ENCODE measurements around the gene STK16.
A peak's percentile ranks its signal among the peaks of the same experiment; 100 is the strongest.

The STK16 gene

GRCh38 chr2:219245899-219246230 is 586 bp downstream of the STK16 start:
- H3K4me1 ChIP-seq (ENCODE audit: control insufficient read depth in 1 of 2, insufficient read depth in 2 of 2, low read length in 2 of 2): peaks cover 65 to 66% of the 10 kb centered on the region in 2 donors
- H3K9me3 ChIP-seq (ENCODE audit: control insufficient read depth in 1 of 2, low read length in 2 of 2): no peaks in the 10 kb centered on the region
- peak overlapping the region; percentile 71 to 87 for H3K4me3 ChIP-seq (ENCODE audit: low read depth in 1 of 2, low read length in 2 of 2)
- peak overlapping the region; percentile 68 to 95 for H3K9ac ChIP-seq (ENCODE audit: low read depth in 1 of 2, low read length in 2 of 2)
- H3K27ac ChIP-seq (ENCODE audit: low read depth, low read length): peak overlapping the region; percentile 90
- H3K27me3 ChIP-seq (ENCODE audit: control insufficient read depth in 1 of 2, insufficient read depth in 2 of 2, low read length in 2 of 2): no peaks in the 10 kb centered on the region
- peaks cover 7 to 24% of the 10 kb centered on the region in 2 donors for H3K36me3 ChIP-seq (ENCODE audit: control insufficient read depth in 1 of 2, insufficient read depth in 2 of 2, low read length in 2 of 2)

GRCh38 chr2:219246559-219246958 is 1.3 kb downstream of the STK16 start:
- Histone ChIP-seq H3K4me1 (ENCODE audit: control insufficient read depth in 1 of 2, insufficient read depth in 2 of 2, low read length in 2 of 2) (peaks cover 72 to 73% of the 10 kb centered on the region in 2 donors), H3K27ac (ENCODE audit: low read depth, low read length) (no peak overlapping the region), H3K36me3 (ENCODE audit: control insufficient read depth in 1 of 2, insufficient read depth in 2 of 2, low read length in 2 of 2) (peaks cover 14 to 30% of the 10 kb centered on the region in 2 donors), H3K9ac (ENCODE audit: low read depth in 1 of 2, low read length in 2 of 2) (no peak overlapping the region), H3K27me3 (ENCODE audit: control insufficient read depth in 1 of 2, insufficient read depth in 2 of 2, low read length in 2 of 2) (no peaks in the 10 kb centered on the region), H3K9me3 (ENCODE audit: control insufficient read depth in 1 of 2, low read length in 2 of 2) (no peaks in the 10 kb centered on the region), H3K4me3 (ENCODE audit: low read depth in 1 of 2, low read length in 2 of 2) (peak overlapping the region; percentile 34 to 71)

- Histone ChIP-seq H3K9me3 (ENCODE audit: control insufficient read depth in 1 of 2, low read length in 2 of 2) (no peaks in the 10 kb centered on the region), H3K27ac (ENCODE audit: low read depth, low read length) (peak overlapping the region; percentile 10), H3K9ac (ENCODE audit: low read depth in 1 of 2, low read length in 2 of 2) (peak overlapping the region in 1 of 2 donors; percentile 38), H3K27me3 (ENCODE audit: control insufficient read depth in 1 of 2, insufficient read depth in 2 of 2, low read length in 2 of 2) (no peaks in the 10 kb centered on the region), H3K4me3 (ENCODE audit: low read depth in 1 of 2, low read length in 2 of 2) (peak overlapping the region in 1 of 2 donors; percentile 54), H3K36me3 (ENCODE audit: control insufficient read depth in 1 of 2, insufficient read depth in 2 of 2, low read length in 2 of 2) (peaks cover 14 to 30% of the 10 kb centered on the region in 2 donors), H3K4me1 (ENCODE audit: control insufficient read depth in 1 of 2, insufficient read depth in 2 of 2, low read length in 2 of 2) (peaks cover 84 to 85% of the 10 kb centered on the region in 2 donors)
Measured at GRCh38 chr2:219247678-219248642, 2.7 kb downstream of the STK16 start.

- peaks cover 77 to 90% of the 10 kb centered on the region in 2 donors for H3K4me1 ChIP-seq (ENCODE audit: control insufficient read depth in 1 of 2, insufficient read depth in 2 of 2, low read length in 2 of 2)
- H3K9me3 ChIP-seq (ENCODE audit: control insufficient read depth in 1 of 2, low read length in 2 of 2): no peaks in the 10 kb centered on the region
- H3K27me3 ChIP-seq (ENCODE audit: control insufficient read depth in 1 of 2, insufficient read depth in 2 of 2, low read length in 2 of 2): no peaks in the 10 kb centered on the region
- peaks cover 14 to 30% of the 10 kb centered on the region in 2 donors for H3K36me3 ChIP-seq (ENCODE audit: control insufficient read depth in 1 of 2, insufficient read depth in 2 of 2, low read length in 2 of 2)
- H3K4me3 ChIP-seq (ENCODE audit: low read depth in 1 of 2, low read length in 2 of 2): peak overlapping the region; percentile 43 to 54
- H3K9ac ChIP-seq (ENCODE audit: low read depth in 1 of 2, low read length in 2 of 2): peak overlapping the region; percentile 18 to 78
- peak overlapping the region; percentile 92 for H3K27ac ChIP-seq (ENCODE audit: low read depth, low read length)
Measured at GRCh38 chr2:219248845-219249202, 3.5 kb downstream of the STK16 start.

- peaks cover 14 to 30% of the 10 kb centered on the region in 2 donors for H3K36me3 ChIP-seq (ENCODE audit: control insufficient read depth in 1 of 2, insufficient read depth in 2 of 2, low read length in 2 of 2)
- peak overlapping the region; percentile 43 to 54 for H3K4me3 ChIP-seq (ENCODE audit: low read depth in 1 of 2, low read length in 2 of 2)
Measured at GRCh38 chr2:219249203-219249980, 4.1 kb downstream of the STK16 start.

GRCh38 chr2:219250049-219250781 is 4.9 kb downstream of the STK16 start:
- H3K4me3 ChIP-seq (ENCODE audit: low read depth in 1 of 2, low read length in 2 of 2): peak overlapping the region; percentile 43 to 54
- H3K9me3 ChIP-seq (ENCODE audit: control insufficient read depth in 1 of 2, low read length in 2 of 2): no peaks in the 10 kb centered on the region
- H3K27me3 ChIP-seq (ENCODE audit: control insufficient read depth in 1 of 2, insufficient read depth in 2 of 2, low read length in 2 of 2): no peaks in the 10 kb centered on the region
- peak overlapping the region; percentile 92 for H3K27ac ChIP-seq (ENCODE audit: low read depth, low read length)
- peaks cover 14 to 30% of the 10 kb centered on the region in 2 donors for H3K36me3 ChIP-seq (ENCODE audit: control insufficient read depth in 1 of 2, insufficient read depth in 2 of 2, low read length in 2 of 2)
- peaks cover 71 to 82% of the 10 kb centered on the region in 2 donors for H3K4me1 ChIP-seq (ENCODE audit: control insufficient read depth in 1 of 2, insufficient read depth in 2 of 2, low read length in 2 of 2)
- H3K9ac ChIP-seq (ENCODE audit: low read depth in 1 of 2, low read length in 2 of 2): peak overlapping the region; percentile 18 to 78

More at GRCh38 chr2:219249203-219249980, 4.1 kb downstream of the STK16 start:
- Histone ChIP-seq H3K9me3 (ENCODE audit: control insufficient read depth in 1 of 2, low read length in 2 of 2) (no peaks in the 10 kb centered on the region), H3K27ac (ENCODE audit: low read depth, low read length) (peak overlapping the region; percentile 92), H3K27me3 (ENCODE audit: control insufficient read depth in 1 of 2, insufficient read depth in 2 of 2, low read length in 2 of 2) (no peaks in the 10 kb centered on the region), H3K4me1 (ENCODE audit: control insufficient read depth in 1 of 2, insufficient read depth in 2 of 2, low read length in 2 of 2) (peaks cover 77 to 85% of the 10 kb centered on the region in 2 donors), H3K9ac (ENCODE audit: low read depth in 1 of 2, low read length in 2 of 2) (peak overlapping the region; percentile 18 to 78)

GRCh38 chr2:219251656-219252055 is 6.4 kb downstream of the STK16 start:
- peaks cover 14 to 30% of the 10 kb centered on the region in 2 donors for H3K36me3 ChIP-seq (ENCODE audit: control insufficient read depth in 1 of 2, insufficient read depth in 2 of 2, low read length in 2 of 2)
- H3K9me3 ChIP-seq (ENCODE audit: control insufficient read depth in 1 of 2, low read length in 2 of 2): no peaks in the 10 kb centered on the region
- H3K27me3 ChIP-seq (ENCODE audit: control insufficient read depth in 1 of 2, insufficient read depth in 2 of 2, low read length in 2 of 2): peaks cover 0 to 3% of the 10 kb centered on the region in 2 donors
- peak overlapping the region; percentile 82 to 87 for H3K4me3 ChIP-seq (ENCODE audit: low read depth in 1 of 2, low read length in 2 of 2)
- H3K4me1 ChIP-seq (ENCODE audit: control insufficient read depth in 1 of 2, insufficient read depth in 2 of 2, low read length in 2 of 2): peaks cover 61 to 71% of the 10 kb centered on the region in 2 donors
- no peak overlapping the region for H3K27ac ChIP-seq (ENCODE audit: low read depth, low read length)
- H3K9ac ChIP-seq (ENCODE audit: low read depth in 1 of 2, low read length in 2 of 2): peak overlapping the region; percentile 74 to 89

- Histone ChIP-seq H3K9ac (ENCODE audit: low read depth in 1 of 2, low read length in 2 of 2) (peak overlapping the region; percentile 74 to 89), H3K27me3 (ENCODE audit: control insufficient read depth in 1 of 2, insufficient read depth in 2 of 2, low read length in 2 of 2) (peaks cover 0 to 3% of the 10 kb centered on the region in 2 donors), H3K27ac (ENCODE audit: low read depth, low read length) (no peak overlapping the region), H3K36me3 (ENCODE audit: control insufficient read depth in 1 of 2, insufficient read depth in 2 of 2, low read length in 2 of 2) (peaks cover 14 to 27% of the 10 kb centered on the region in 2 donors), H3K9me3 (ENCODE audit: control insufficient read depth in 1 of 2, low read length in 2 of 2) (no peaks in the 10 kb centered on the region), H3K4me1 (ENCODE audit: control insufficient read depth in 1 of 2, insufficient read depth in 2 of 2, low read length in 2 of 2) (peaks cover 57 to 66% of the 10 kb centered on the region in 2 donors), H3K4me3 (ENCODE audit: low read depth in 1 of 2, low read length in 2 of 2) (peak overlapping the region; percentile 82 to 87)
Measured at GRCh38 chr2:219252084-219252483, 6.8 kb downstream of the STK16 start.

- no peaks in the 10 kb centered on the region for H3K9me3 ChIP-seq (ENCODE audit: control insufficient read depth in 1 of 2, low read length in 2 of 2)
- peak overlapping the region; percentile 74 to 89 for H3K9ac ChIP-seq (ENCODE audit: low read depth in 1 of 2, low read length in 2 of 2)
- peak overlapping the region; percentile 70 for H3K27ac ChIP-seq (ENCODE audit: low read depth, low read length)
- peaks cover 0 to 3% of the 10 kb centered on the region in 2 donors for H3K27me3 ChIP-seq (ENCODE audit: control insufficient read depth in 1 of 2, insufficient read depth in 2 of 2, low read length in 2 of 2)
- peak overlapping the region; percentile 82 to 87 for H3K4me3 ChIP-seq (ENCODE audit: low read depth in 1 of 2, low read length in 2 of 2)
- H3K4me1 ChIP-seq (ENCODE audit: control insufficient read depth in 1 of 2, insufficient read depth in 2 of 2, low read length in 2 of 2): peaks cover 53 to 62% of the 10 kb centered on the region in 2 donors
- H3K36me3 ChIP-seq (ENCODE audit: control insufficient read depth in 1 of 2, insufficient read depth in 2 of 2, low read length in 2 of 2): peaks cover 10 to 23% of the 10 kb centered on the region in 2 donors
Measured at GRCh38 chr2:219252570-219252899, 7.3 kb downstream of the STK16 start.

Measured in duodenal mucosa (tissue), 2 donors.